ENCODE measurements around the gene ADAMTSL4.

The ADAMTSL4 gene

DNA sequence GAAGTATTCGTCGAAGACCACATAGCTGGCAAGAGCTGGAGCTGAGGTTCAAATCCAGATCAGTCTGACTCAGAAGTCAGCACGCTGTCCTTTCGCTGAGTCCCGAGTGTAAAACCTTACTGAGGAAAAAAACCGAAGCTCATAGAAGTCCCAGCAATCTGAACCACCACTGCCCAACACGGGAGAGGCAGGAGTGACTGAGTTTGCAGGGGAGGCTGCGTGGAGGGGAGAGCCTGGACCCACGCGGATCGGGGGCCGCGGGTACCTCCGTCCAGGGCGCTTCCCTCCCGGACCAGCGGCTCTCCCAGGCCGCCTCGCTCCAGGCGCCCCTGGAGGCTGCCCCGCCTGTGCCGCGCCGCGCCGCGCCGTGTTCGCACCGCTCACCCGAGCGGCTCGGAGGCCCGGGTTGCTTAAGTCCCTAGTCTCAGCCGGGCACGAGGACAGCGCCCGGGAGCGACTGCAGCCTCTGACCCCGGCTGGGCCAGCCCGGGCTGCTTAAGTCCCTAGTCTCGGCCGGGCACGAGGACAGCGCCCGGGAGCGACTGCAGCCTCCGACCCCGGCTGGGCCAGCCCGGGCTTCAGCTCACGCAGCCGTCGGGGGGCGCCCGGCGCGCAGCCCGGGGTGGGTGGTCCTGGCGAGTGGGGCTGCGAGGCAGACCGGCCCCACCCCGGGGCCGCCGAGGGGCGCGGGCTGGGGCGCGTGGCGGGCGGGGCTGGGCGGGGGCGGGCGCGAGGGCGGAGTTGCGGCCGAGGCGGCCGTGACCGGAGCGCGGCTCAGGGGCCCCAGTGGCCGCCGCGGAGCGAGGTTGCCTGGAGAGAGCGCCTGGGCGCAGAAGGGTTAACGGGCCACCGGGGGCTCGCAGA, at the start of gene ADAMTSL4:
Gene ADAMTSL4 (plus strand): TSS at position 777 of the 864 bp plus-strand sequence. CDS start 2,881 bp downstream, outside the sequence.
- peak; percentile 64 to 76 for DNase-seq

DNA sequence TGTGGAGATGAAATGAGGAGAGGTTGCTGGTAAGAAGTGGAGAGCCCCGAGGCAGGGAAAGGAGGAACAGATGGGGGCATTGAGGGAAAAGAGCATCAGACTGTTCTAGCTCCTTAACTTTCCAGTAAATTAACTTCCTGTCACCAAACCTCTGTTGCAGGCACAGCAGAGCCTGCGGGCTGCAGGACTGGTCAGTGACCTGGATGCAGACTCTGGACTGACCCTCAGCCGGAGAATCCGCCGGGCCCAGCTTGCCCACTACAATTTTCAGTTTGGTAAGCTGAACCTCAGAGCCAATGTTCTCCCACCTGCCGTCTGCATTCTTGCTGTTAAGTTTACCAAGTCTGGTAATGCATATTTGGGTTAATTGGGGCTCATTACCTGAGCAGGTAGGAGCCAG, 43.8 kb upstream of the ADAMTSL4 start:
- DNase-seq: no peak

DNA sequence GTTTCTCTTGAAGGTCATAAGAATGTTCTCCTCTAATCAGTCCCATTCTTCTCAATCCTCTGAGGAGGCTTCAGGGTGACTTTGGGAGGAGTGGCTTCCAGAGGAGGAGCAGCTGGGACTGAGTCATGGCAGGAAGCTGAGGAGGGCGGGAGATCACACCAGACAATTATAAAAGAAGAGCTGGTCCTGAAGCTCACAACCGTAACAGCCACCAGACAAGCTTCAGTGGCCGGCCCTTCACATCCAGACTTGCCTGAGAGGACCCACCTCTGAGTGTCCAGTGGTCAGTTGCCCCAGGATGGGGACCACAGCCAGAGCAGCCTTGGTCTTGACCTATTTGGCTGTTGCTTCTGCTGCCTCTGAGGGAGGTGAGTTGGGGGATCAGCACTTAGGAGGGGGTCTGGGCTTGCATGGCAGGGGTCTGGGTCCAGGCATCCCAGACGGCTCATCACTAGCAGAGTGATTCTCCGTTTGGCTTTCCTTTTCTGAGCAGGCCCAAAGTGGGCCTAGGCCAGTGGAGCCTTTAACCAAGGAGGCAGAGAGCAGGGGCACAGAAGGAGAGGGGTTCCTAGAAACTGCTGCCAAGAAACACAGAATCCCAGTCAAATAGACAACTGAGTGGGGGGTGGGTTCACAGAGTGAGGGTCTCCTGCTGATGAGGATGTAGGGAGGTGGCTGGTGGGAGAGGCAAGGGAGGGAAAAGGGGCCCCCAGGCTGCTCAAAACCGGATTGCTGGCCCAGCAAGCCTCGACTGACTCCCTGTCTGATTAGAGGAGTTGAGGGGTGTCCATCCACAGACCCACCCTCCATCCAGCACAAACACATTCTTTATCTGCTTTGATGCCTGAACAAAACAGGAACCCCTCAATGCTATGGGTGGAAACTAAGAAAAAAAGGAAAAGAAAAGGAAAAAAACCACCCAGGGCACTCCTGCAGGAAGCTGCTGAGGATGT, 41.0 kb upstream of the ADAMTSL4 start, which contains the start of gene ECM1:
Gene ECM1 (plus strand): TSS at position 198 of the 953 bp plus-strand sequence. CDS start 101 bp downstream, at position 299.
- no peak for DNase-seq

DNA sequence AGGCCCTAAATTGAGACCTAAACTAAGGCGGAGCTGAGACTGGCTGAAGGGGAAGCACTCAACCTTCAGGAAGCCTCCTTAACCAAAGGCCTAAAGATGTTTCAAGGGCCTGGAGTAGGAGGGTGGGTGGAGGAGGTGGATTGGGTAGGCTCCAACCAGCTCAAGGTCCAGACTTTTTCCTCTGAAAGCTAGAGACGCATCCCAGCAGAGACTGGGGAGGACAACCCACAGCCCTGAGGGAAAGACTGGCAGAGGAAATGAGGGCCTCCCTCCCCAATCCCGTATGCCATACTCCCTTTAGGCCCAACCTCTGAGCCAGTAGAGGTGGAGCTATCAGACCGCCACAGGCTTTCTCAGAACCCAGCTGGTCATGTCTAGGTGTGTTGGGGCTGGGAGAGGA, 40.2 kb upstream of the ADAMTSL4 start:
- DNase-seq: no peak

DNA sequence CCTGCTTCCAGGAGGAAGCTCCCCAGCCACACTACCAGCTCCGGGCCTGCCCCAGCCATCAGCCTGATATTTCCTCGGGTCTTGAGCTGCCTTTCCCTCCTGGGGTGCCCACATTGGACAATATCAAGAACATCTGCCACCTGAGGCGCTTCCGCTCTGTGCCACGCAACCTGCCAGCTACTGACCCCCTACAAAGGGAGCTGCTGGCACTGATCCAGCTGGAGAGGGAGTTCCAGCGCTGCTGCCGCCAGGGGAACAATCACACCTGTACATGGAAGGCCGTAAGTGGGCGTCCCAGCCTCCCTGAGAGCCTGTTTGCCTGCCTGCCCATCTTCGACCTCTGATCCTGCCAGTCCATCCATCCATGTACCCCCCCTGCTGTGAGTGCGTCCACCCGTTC, 37.7 kb upstream of the ADAMTSL4 start:
- peak; percentile 94 to 97 for DNase-seq

DNA sequence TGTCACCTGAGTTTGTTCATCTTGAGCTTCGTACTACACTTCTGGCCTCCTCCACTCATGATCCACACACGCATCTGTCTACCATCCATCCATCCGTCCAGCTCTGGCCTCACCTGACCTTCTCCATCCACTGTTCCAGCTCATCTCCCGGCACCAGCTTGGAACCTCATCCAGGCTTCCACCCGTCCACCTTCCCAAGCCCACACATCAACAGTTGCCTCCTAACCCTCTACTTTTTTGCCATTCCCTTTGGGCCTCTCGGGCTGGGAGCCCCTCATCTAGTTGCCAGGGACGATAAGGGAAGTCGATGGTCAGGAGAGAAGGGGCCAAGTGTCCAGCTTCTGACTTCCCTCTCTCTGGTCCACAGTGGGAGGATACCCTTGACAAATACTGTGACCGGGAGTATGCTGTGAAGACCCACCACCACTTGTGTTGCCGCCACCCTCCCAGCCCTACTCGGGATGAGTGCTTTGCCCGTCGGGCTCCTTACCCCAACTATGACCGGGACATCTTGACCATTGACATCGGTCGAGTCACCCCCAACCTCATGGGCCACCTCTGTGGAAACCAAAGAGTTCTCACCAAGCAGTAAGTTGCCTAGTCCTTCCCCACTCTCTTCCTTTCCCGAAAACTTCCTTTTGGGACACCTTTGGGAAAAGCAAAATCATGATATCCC, 37.1 kb upstream of the ADAMTSL4 start:
- no peak for DNase-seq

DNA sequence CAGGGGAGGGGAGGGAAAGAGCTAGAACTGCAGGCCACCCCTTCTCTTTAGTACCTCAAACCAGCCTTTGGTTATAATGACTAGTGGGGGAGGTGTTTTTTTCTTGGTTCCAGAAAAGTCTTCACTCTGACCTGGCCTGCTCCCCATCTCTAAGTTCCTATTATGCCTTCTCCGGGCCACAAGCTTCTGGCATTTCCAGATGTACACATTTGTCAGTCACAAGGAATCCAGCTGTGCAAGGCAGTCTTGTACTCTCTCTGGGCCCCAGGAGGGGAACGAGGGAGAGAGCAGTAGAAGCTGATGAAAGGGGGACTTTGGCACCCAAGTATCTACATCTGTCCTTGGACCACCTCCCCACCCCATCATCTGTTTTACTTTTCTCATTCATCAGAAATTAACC, 36.4 kb upstream of the ADAMTSL4 start:
- no peak for DNase-seq

DNA sequence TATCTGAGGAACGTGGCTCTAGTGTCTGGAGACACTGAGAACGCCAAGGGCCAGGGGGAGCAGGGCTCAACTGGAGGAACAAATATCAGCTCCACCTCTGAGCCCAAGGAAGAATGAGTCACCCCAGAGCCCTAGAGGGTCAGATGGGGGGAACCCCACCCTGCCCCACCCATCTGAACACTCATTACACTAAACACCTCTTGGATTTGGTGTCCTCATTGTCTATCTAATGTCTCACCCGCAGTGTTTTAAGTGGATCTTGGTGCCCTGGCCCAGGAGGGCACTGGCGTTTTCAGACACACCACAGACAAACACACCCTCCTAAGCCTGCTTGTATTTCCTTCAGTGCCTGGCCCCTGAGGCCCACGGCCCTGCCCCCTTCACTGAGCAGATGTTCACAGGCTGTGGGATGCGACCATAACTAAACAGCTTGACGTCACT, 35.8 kb upstream of the ADAMTSL4 start:
- no peak for DNase-seq

DNA sequence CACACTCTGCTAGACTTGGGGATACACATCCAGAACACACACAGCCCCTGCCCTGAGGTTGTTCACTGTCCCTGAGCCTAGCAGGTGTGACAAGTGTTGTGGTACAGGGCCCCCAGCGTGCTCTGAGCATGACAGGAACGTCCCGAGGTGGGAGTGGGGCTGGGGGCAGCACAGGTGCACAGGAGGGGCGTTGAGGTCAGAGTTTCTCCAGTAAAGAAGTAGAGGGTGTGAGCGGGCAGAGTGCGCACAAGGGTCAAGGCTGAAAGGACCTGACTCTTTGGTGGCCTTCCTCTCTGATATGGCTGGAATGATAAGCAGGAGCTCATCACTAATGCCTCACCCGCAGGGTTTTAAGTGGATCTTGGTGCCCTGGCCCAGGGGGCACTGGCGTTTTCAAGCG, 34.9 kb upstream of the ADAMTSL4 start:
- no peak for DNase-seq

DNA sequence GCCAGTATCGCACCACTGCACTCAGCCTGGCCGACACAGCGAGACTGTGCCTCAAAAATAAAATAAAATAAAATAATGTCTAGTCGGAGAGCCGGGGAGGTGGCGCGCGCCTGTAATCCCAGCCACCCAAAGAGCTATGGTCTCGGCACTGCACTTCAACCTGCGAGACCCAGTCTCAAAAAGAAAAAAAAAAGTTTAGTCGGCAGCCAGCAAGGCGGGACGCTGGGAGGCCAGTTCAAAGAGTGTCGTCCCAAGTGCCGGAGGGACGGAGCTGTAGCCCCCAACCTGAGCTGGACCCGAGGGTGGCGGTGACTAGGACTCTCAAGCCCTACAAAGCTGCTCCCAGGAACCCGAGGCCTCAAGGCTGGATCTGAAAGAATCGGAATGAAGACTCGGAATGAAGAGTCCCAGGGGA, 34.3 kb upstream of the ADAMTSL4 start:
- DNase-seq: no peak

DNA sequence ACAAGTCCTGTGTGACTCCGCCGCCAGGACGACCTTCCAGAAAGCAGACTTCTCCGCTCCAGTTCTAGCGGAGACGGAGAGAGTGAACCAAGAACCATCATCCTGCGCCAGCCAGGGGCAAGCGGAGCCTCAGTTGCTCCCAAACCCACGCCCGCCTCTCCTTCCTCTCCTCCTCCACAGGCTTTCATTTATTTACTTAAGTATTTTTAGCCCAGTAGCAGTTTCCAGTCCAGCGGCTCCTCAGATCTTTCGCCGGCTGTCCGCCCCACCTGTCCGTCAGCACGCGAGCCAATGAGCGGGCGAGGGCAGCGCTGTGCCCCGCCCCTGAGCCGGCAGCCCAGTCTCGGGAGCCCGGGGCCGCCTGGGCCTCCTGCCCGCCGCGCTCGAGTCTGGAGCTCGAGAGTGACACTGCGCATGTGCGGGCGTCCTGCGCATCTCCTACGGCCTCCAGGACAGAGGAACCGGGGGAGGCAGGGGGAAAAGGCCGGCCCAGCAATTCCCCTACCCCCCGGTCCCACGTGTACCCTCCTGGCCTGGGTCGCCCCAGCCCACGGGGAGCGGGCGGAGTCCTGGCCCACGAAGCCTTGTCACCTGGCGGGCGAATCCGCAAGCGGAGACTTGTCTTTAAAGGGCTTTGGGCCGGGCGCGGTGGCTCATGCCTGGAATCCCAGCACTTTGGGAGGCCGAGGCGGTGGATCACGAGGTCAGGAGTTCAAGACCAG, 33.7 kb upstream of the ADAMTSL4 start, which contains the start of gene FALEC:
Gene FALEC (plus strand): TSS at position 425 of the 722 bp plus-strand sequence.
- DNase-seq: peak; percentile 98 to 99

DNA sequence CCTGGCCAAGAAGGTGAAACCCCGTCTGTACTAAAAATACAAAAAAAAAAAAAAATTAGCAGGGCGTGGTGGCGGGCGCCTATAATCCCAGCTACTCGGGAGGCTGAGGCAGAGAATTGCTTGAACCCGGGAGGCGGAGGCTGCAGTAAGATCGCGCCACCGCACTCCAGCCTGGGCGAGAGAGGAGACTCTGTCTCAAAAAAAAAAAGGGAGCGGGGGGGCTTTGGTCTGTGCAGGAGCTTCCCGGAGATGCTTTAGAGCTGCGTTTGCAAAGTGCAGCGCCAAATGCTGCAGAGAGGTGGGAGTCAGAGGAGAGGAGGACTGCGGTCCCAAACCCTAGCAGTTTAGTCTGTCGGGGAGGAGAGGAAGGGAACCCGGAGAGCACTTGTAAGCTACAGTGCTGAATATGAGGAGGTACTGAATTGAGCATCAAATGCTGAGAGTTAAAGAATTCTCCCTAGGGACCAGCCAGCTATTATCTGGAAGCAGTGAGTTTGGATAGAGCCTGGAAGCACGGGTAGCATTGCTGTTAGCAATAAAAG, 33.1 kb upstream of the ADAMTSL4 start:
- DNase-seq: peak; percentile 29 to 54

DNA sequence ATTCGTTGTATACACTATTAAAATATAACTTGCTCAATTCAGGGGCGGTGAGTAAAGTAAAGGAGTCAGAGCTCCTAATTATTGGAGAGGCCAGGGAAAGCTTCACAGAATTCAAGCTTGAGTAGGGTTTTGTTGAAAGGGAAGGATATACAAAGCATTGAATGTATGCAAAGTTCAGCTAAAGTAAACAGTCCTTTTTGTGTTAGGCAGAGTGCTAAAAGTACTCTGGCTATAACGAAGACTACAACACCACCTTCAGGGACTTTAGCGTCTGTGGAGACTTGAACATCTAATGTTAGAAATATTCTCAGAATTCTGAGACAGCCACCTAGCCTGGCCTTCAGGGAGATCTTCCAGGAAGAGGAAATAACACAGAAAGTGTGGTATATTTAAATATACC, 32.6 kb upstream of the ADAMTSL4 start:
- peak; percentile 10 to 54 for DNase-seq

DNA sequence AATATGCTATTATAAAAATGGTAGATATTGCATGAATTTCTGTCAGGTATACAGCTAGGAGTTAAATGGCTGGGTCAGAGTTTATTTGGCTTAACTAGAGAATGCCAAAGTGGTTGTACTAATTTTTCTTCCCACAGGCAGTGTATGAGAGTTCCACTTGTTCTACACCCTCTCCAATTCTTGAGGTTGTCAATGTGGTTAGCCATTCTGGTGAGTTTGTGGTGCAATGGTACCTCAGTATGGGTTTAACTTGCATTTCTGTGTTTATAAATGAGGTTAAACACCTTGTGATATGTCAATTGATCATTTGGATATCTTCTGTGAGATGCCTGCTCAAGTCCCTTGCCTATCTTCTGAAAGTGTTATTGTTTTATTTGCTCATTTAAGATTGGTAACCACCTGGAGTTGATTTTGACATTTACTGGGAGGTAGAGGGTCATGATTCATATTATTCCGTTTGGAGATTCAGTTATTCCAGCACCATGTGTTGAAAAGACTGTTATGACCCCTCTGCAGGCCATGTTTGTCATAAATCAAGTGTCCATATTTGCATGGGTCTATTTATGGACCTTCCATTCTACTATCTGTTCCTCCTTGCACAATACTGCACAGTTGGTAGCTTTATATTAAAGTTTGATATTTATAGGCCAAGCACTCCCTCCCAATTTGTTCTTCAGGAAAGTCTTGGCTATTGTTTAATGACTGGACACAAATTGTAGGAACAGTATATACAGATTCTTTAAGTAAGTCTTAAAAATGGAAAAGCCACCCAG, 27.8 kb upstream of the ADAMTSL4 start:
- DNase-seq: no peak

DNA sequence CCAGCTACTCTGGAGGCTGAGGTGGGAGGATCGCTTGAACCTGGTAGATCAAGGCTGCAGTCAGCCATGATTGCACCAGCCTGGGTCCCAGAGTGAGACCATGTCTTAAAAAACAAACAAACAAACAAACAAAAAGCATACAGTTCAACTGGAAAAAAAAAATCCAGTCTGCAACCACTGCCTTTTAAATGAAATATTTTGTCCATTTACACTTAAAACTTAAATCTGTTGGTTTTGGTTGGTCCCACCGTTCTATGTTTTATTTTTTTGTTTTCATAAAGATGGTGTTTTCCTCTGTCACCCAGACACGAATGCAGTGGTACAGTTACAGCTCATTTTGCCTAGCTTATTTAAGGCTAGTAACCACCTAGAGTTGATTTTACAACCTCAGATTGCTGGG, 23.9 kb upstream of the ADAMTSL4 start:
- no peak for DNase-seq

DNA sequence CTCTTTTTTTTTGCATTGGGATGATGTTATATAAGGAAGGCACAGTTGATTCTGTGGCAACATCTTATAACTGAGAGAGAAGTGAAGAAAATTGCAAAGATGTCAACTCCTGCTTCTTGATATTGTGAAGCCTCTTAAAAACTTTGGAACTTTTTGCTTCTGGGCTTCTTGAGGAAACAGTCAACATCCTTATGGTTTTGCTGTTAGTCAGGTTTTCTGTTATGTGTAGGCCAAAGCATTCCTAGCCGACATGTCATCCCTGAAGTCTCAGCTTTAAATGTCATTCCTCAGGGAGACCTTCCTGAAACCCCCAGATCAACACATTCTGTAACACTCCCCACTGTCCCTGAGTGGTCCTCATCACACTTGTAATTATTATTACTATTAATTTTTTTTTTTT, 21.0 kb upstream of the ADAMTSL4 start:
- no peak for DNase-seq

DNA sequence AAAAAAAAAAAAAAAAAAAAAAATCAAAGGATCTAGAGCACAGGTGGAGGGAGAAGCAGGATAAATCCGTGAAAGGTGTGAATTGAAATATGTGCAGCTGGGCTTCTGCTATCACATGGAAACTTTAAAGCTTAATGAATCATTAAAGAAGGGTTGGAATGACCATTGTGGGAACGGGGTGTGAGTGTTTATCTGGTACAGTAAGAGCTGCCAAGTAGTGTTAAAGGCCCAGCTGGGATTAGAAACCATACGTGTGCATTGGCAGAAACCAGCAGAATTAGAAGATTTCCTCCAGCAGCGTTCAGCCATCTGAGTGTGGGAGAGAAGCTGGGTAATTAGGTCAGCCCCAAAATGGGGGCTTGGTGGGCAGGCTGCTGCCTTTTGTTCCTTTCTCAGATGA, 20.2 kb upstream of the ADAMTSL4 start:
- DNase-seq: peak in 1 of 2 experiments; percentile 20

DNA sequence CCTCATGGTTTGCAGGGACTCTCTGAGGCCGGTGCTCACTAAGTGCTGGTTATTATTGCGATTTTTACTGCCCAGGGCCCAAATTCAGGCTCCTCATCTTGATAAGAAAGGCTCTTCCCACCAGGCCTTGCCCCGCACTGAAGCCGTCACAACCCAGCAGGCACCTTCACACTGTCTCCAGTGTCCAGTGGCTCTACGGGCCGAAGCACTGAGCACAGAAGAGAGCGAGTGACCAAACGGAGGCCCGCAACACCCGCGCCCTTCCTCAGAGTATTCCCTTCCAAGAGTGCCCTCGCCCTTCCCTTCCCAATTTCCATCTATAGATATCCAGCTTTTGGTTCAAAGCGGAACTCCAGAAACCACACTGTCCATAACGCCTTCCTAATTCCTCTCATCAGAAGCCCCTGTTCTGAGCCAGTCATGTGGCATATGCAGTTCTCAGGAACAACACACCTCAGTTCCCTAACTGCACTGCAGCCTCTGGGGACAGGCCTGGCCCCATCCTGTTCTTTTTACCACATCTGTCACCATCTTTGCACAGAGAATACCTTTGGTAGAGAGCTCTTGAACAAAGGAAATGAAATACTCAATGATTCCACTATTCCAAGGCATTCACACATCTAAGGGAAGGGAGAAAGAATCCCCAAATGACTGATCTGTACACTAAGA, 18.6 kb upstream of the ADAMTSL4 start:
- no peak for DNase-seq

DNA sequence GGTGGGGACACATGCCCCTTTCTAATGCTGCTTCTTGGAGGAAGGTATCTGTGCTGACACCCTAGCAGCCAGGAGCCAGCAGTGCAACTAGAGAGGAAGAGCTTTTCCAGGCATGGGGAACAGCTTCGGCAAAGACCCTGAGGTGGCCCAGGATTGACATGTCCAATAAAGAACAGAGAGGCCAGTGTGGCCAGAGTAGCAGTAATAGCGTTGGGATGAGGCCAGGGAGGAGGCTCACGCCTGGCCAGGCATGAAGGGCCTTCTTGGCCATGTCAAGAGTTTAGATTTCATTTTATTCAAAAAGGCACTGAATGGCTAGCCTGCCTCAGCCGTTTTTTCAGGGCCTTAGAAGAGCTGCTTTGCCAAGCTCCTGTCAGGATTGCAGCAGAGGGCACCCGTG, 16.3 kb upstream of the ADAMTSL4 start:
- DNase-seq: no peak

DNA sequence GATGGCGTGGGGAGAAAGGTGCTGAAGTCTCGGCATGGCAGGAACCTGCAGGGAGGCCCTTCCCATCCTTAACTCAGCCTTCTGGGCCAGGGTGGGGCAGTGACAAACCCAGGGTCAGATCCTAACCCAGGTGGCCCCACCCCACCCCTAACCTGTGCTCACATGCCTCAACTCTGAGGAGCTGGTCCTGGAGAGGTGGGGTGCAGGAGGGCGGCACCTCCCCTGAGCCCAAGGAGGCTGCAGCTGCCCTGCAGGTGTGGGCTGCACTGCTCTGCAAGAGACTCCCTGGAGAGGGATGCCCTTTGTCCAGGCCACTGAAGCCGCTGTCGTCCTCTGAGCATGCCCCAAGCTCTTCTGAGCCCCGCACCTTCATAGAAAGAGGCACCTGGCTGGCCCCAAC, 15.2 kb upstream of the ADAMTSL4 start:
- no peak for DNase-seq

Measured in NCI-H2081 (cell line).